HL-60 (cell line): ENCODE results near the gene PAM16.

Experiments used
- DNase-seq, 2 experiments: peaks; one replicate each; pipeline ENCODE4 v3.0.0-alpha.2; 2010 to 2020; ENCODE audit warnings: low read depth in 1 of 2, low spot score in 1 of 2
- H3K27ac ChIP-seq: fragments of 250-450 bp; sonication (Bioruptor Pico); replicated peaks from 2 replicates; pipeline ENCODE4 v1.5.1; 2020; ENCODE audit warnings: mild to moderate bottlenecking, moderate library complexity
- H3K27me3 ChIP-seq: fragments of 250-450 bp; sonication (Bioruptor Pico); 2 replicates; pipeline ENCODE4 v1.5.1; 2021; ENCODE audit warnings: mild to moderate bottlenecking, moderate library complexity; ENCODE audit not compliant: insufficient read depth, poor library complexity, severe bottlenecking
- H3K4me3 ChIP-seq: replicated peaks from 2 replicates; pipeline ENCODE4 v1.5.1; 2011; ENCODE audit warnings: mild to moderate bottlenecking, control low read depth, low read length; ENCODE audit not compliant: insufficient read depth
- GABPA ChIP-seq: IDR thresholded peaks from 2 replicates; pipeline ENCODE4 v1.6.1; 2012; ENCODE audit warnings: low read depth
- POLR2AphosphoS5 ChIP-seq: IDR thresholded peaks from 2 replicates; pipeline ENCODE4 v1.6.1; 2012; ENCODE audit warnings: low read depth
- SPI1 ChIP-seq: IDR thresholded peaks from 2 replicates; pipeline ENCODE4 v1.6.1; 2012; ENCODE audit warnings: low read depth, mild to moderate bottlenecking, borderline replicate concordance
- TF ChIP-seq, protein P1 (sequence below): IDR thresholded peaks from 2 replicates; pipeline ENCODE4 v1.6.1; 2012; ENCODE audit warnings: low read depth; ENCODE audit not compliant: insufficient replicate concordance
- TF ChIP-seq, protein P2 (sequence below): IDR thresholded peaks from one replicate; pipeline ENCODE4 v1.5.1; 2011; ENCODE audit warnings: low read length, control low read depth, inconsistent platforms; ENCODE audit not compliant: insufficient read depth

PAM16 gene

DNA sequence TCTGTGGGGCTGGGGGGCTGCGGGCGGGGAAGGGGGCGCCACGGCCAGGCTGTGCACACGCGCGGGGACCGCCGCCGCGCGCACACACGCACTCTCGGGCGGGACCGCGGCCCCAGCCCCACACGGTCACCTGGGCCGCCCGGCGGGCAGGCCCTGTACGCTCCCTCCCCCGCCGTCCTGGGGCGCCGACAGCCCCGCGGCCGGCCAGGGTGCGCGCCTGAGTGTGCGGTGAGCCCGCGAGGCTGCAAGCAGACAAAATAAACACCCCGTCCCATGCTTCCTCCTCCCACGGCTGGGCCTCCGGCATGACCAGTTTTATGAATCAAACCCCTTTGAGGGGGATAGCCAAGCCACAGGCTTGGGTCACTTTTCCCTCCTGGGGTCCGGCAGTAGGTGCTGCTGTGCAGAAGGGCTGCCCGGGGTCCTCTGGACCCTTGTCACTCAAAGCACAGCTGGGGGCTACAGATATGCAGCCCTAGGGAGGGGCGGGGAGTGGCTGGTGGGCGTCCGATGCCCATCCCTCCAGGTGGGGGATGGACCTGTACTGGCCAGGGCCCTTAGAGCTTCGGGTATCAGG lies 21.0 kb upstream of the PAM16 start:
- Histone ChIP-seq H3K27ac (no peak overlapping the region), H3K27me3 (no peaks in the 10 kb centered on the region), H3K4me3 (no peak overlapping the region)
- TF ChIP-seq SPI1, result no peak
- TF ChIP-seq POLR2AphosphoS5, result no peak
- TF ChIP-seq, protein P1, sequence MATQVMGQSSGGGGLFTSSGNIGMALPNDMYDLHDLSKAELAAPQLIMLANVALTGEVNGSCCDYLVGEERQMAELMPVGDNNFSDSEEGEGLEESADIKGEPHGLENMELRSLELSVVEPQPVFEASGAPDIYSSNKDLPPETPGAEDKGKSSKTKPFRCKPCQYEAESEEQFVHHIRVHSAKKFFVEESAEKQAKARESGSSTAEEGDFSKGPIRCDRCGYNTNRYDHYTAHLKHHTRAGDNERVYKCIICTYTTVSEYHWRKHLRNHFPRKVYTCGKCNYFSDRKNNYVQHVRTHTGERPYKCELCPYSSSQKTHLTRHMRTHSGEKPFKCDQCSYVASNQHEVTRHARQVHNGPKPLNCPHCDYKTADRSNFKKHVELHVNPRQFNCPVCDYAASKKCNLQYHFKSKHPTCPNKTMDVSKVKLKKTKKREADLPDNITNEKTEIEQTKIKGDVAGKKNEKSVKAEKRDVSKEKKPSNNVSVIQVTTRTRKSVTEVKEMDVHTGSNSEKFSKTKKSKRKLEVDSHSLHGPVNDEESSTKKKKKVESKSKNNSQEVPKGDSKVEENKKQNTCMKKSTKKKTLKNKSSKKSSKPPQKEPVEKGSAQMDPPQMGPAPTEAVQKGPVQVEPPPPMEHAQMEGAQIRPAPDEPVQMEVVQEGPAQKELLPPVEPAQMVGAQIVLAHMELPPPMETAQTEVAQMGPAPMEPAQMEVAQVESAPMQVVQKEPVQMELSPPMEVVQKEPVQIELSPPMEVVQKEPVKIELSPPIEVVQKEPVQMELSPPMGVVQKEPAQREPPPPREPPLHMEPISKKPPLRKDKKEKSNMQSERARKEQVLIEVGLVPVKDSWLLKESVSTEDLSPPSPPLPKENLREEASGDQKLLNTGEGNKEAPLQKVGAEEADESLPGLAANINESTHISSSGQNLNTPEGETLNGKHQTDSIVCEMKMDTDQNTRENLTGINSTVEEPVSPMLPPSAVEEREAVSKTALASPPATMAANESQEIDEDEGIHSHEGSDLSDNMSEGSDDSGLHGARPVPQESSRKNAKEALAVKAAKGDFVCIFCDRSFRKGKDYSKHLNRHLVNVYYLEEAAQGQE, result no peak
- TF ChIP-seq GABPA, result no peak
- TF ChIP-seq, protein P2, sequence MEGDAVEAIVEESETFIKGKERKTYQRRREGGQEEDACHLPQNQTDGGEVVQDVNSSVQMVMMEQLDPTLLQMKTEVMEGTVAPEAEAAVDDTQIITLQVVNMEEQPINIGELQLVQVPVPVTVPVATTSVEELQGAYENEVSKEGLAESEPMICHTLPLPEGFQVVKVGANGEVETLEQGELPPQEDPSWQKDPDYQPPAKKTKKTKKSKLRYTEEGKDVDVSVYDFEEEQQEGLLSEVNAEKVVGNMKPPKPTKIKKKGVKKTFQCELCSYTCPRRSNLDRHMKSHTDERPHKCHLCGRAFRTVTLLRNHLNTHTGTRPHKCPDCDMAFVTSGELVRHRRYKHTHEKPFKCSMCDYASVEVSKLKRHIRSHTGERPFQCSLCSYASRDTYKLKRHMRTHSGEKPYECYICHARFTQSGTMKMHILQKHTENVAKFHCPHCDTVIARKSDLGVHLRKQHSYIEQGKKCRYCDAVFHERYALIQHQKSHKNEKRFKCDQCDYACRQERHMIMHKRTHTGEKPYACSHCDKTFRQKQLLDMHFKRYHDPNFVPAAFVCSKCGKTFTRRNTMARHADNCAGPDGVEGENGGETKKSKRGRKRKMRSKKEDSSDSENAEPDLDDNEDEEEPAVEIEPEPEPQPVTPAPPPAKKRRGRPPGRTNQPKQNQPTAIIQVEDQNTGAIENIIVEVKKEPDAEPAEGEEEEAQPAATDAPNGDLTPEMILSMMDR, result no peak
- no peak for DNase-seq

DNA sequence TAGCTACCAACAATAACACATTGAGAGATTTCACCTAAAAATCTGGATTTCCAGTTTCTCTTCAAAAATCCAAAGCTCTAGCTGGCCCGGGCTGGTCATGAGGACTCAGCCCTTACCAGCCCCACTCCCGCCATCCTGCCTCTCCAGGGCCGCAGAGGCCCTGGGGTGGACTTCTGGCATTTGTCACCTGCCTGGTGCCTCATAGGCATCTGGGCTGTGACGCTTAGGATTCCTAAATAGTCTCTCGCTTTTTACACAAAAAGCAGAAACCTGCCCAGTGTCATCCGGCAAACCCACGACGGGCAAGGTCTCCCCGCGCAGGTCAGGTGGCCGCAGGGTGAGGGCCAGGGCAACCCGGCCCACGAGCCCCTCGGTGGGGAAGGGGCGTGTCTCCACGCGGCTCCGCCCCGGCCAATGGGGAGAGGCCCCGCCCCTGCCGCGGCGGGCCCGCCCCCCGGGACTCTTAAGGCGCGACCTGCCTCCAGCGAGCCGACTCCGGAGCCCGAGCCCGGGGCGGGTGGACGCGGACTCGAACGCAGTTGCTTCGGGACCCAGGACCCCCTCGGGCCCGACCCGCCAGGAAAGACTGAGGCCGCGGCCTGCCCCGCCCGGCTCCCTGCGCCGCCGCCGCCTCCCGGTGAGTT lies 20.4 kb upstream of the PAM16 start, which contains the start of gene VASN:
Gene VASN, plus strand, starts transcription at position 492 of the 644 bp plus-strand sequence. CDS start 9,030 bp downstream, outside the sequence.
- H3K27me3 ChIP-seq, result no peaks in the 10 kb centered on the region
- DNase-seq, result no peak
- H3K27ac ChIP-seq, result no peak within 1 kb of the TSS
- H3K4me3 ChIP-seq, result no peak within 1 kb of the TSS
- TF ChIP-seq GABPA (no peak), SPI1 (no peak), POLR2AphosphoS5 (no peak)
- TF ChIP-seq, protein P1, result no peak
- TF ChIP-seq, protein P2, result no peak

DNA sequence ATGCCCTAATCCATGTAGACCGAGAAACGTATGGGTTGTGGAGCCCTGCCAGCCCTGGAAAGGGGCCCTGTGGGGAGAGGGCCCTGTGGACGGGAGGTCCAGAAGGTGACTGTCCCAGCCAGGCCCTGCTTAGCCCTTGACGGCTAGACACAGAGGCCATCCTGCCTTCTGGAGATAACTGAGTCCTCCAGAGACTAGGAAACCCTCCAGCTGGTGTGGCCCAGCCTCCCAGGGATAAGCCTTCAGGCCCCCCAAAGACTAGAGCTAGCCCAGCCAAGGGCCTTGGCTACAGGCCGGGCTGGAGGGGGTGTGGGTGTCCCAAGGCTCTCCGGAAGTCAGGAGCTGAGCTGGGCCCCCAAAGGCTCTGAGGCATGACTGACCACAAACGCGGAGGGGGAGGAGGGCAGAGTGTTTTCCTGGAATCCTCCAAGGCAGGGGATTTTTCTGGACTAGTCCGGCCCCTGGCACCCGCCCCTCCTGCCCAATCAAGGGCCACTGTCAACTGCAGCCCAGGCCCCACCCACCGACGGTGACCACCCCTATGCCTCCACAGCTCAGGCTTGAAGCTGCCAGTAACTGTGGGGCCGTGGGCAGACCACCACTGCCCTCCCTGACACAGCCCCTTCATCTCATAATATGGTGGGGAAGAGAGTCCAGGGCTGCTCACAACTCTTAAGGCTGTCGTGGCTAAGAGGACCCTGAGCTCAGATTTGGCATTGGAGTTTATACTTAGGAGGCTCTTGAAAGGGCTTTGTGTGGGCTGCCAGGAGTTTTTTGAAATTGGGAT lies 19.6 kb upstream of the PAM16 start:
- no peak for DNase-seq
- TF ChIP-seq GABPA, result no peak
- TF ChIP-seq SPI1, result no peak
- no peak for TF ChIP-seq POLR2AphosphoS5
- Histone ChIP-seq H3K4me3 (no peak overlapping the region), H3K27ac (no peak overlapping the region), H3K27me3 (no peaks in the 10 kb centered on the region)

DNA sequence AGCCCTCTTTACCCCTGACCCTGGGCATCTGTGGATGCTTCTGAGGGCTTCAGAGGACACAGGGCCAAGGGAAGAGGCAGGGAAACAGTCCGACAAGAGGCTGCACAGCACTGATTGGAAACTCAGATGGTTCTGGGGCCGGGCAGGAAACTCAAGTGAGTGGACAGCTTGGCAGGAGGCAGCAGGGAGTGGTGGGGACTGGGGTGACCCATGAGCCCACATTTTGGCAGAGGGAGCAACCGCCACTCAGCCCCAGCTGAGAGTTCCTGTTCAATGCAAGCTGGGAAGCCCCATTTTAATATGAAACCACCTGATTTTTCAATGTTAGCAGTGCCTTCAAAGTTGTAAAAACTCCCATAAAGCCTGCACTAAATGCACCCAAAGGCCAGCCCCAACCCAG lies 19.0 kb upstream of the PAM16 start:
- no peak overlapping the region for H3K4me3 ChIP-seq
- H3K27ac ChIP-seq, result no peak overlapping the region
- H3K27me3 ChIP-seq, result no peaks in the 10 kb centered on the region
- TF ChIP-seq, protein P1, result no peak
- TF ChIP-seq SPI1 (no peak), GABPA (no peak), POLR2AphosphoS5 (no peak)
- TF ChIP-seq, protein P2, result no peak
- DNase-seq, result no peak
